Measurements from ENCODE around the gene NME1.

GRCh38 chr17:51132964-51133319 is 20.4 kb upstream of the NME1 start:
- TF ChIP-seq CTCF (conservative IDR thresholded peaks at IDR 0.05 in 1 of 2, IDR thresholded peaks at IDR 0.05 in 1 of 2; ENCODE audit: extremely low read depth in 1 of 2, insufficient read depth in 1 of 2, low read depth in 1 of 2, low read length in 2 of 2) (no peak), EZH2 (IDR thresholded peaks at IDR 0.05; ENCODE audit: borderline replicate concordance, low read length) (no peak)

Measured in mammary epithelial cell (primary cell).